Measurements from ENCODE around the gene NT5DC2.

The NT5DC2 gene

GRCh38 chr3:52525680-52526561 lies 7.7 kb downstream of the NT5DC2 start (continued):
- TF ChIP-seq PATZ1 (CRISPR knock-in tag; IDR thresholded peaks at IDR 0.05; ENCODE audit: borderline replicate concordance) = no peak

GRCh38 chr3:52524752-52525679 lies 8.6 kb downstream of the NT5DC2 start:
- ATAC-seq = no peak
- TF ChIP-seq CREB5 (CRISPR knock-in tag; IDR thresholded peaks at IDR 0.05; ENCODE audit: low read depth) = no peak
- no peak for TF ChIP-seq PPARA (CRISPR knock-in tag; IDR thresholded peaks at IDR 0.05; ENCODE audit: borderline replicate concordance)
- no peak for TF ChIP-seq RARB (CRISPR knock-in tag; IDR thresholded peaks at IDR 0.05)
- no peak for TF ChIP-seq ZFP3 (CRISPR knock-in tag; IDR thresholded peaks at IDR 0.05)

GRCh38 chr3:52524258-52524751 lies 9.4 kb downstream of the NT5DC2 start:
- TF ChIP-seq ZC3H10 (CRISPR knock-in tag; IDR thresholded peaks at IDR 0.05) = no peak
- TF ChIP-seq ZNF70 (CRISPR knock-in tag; IDR thresholded peaks at IDR 0.05) = no peak
- no peak for TF ChIP-seq ZNF565 (CRISPR knock-in tag; conservative IDR thresholded peaks at IDR 0.05; ENCODE audit: low read depth)
- no peak for TF ChIP-seq CSDC2 (CRISPR knock-in tag; IDR thresholded peaks at IDR 0.05)
- TF ChIP-seq SNAI2 (CRISPR knock-in tag; IDR thresholded peaks at IDR 0.05) = no peak
- TF ChIP-seq TSHZ2 (CRISPR knock-in tag; IDR thresholded peaks at IDR 0.05) = no peak
- TF ChIP-seq CSRNP3 (CRISPR knock-in tag; IDR thresholded peaks at IDR 0.05) = no peak
- TF ChIP-seq PATZ1 (CRISPR knock-in tag; IDR thresholded peaks at IDR 0.05; ENCODE audit: borderline replicate concordance) = no peak
- TF ChIP-seq OSR1 (CRISPR knock-in tag; IDR thresholded peaks at IDR 0.05) = no peak
- TF ChIP-seq CREB5 (CRISPR knock-in tag; IDR thresholded peaks at IDR 0.05; ENCODE audit: low read depth) = no peak
- no peak for ATAC-seq

Data from SK-N-SH treated with all-trans-retinoic acid at 6 μM for 48 hours (cell line).